Measurements from ENCODE around the gene OSM. TPM values are rescaled to one million over a fixed set of nuclear protein-coding genes. Genes with fewer than 3 reads are reported as not detected.

OSM gene
- polyA plus RNA-seq, 12 donors: 0.13 to 1.2 (median 0.36) TPM; not detected in 4

DNA sequence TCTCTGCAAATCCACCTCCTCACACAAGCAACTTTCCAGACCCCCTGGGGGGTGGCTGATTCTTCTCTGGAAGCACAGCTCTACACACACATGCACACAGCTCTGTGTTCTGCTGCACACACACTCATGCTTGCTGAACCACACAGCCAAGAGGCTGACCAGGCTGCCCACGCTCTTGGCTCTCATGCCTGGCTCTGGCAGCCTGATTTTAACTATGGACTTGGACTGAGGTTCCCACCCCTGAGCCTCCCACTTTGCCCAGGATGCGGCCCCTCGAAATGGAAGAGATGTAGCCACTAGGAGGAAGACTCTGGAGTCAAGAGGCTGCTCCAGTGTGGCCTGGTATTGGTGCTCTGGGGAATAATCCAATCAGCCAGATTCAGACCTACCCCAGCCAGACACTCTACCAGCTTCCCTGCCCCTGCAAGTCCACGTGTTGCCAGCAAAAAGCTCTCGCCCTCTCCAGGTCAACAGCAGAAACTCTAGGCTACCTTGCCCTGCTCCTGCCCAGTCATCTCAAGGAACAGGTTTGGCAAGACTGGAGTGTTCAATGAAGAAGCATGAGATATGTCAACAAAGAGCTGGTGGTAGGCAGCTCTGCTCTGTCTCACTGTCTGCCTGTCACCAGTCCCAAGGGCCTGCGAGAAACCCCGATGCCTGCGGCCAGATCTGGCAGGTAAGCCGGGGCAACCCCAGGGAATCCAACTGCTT lies 31.5 kb upstream of the OSM start:
- no peak for DNase-seq

DNA sequence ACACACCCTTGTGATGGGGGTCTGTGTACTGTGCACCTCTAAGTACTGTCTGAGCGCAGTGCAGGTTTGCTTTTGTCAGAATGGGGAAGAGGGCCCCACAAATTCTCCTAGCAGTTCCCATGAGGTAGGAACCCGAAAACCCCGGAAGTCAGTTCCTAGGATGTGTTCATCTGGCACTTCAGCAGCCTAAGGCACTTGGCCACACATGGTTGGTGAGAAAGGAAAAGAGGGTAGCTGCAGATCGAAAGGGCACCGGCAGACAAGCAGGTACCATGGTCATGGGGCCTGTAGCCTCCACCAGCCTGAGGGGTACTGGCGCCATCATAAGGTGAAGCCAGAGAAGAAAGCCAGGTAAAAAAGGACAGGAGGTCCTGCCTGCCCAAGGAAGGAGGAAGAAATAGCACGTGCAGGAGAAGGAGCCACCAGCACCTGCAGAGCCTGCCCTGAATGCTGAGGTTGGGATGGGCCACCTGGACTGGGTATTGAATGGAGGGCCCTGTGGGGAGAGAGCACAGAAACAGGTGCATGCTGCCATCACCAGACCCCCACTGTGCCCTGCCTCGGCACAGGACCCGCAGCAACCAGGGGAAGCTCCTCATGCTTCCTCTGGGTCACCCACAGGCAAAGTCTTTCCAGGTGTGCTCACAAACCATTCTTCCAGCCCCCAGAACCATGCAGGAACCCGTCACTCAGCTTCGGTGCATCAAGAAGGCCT lies 30.8 kb upstream of the OSM start:
- DNase-seq: no peak

DNA sequence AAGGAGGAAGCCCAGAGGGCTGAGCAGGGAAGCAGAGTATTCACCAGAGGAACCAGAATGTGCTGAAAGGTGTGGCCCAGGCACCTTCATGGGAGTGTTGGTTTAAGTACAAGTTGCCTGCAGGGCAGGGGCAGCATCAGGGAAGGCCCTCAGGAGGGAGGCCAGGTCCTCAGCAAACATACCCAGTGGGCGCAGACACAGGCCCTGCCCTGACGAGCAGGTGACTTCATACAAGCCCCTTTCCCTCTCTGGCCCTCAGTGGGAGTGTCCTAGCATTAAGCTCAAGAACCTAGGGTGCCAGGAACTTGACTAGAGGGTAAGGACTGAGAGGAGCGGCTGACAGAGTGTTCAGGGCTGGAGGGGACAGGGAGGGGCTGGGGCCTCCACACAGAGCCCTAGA lies 30.2 kb upstream of the OSM start:
- DNase-seq: no peak

DNA sequence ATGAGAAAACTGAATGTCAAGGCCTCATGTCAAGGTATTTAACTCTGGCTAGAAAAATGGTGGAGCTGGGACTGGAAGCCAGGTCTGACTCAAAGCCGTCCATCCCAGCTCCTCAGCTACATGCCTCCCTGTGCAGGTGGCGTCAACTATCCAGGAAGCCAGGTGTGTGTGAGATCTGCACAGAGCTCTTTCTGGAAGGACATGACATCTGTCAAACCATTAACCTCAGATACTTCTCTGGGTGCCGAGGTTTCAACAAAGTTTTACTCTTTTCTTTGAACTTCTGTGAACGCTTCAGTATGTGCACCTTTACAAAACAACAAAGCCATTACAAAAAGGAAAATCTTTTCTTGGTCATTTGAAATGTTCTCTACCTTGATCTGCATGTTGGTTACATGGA lies 29.7 kb upstream of the OSM start:
- no peak for DNase-seq

DNA sequence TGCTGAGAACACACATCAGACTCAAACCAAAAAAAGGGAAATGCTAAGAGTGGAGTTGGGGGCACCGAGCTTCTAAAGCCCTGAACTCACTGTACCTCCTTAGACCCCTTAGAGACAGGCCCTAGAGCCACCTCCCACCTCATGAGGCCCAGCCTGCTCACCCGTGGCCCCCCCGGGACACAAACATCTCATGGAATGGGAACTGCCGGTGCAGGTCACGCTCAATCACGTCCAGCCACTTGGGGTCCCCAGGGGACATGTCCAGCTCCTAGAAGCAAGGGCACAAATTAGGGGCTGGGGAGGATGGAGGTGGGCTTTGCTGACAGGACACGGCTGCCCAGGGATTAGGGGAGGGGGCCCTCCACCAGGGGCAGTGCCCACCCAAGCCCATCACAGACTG lies 28.9 kb upstream of the OSM start:
- no peak for DNase-seq

DNA sequence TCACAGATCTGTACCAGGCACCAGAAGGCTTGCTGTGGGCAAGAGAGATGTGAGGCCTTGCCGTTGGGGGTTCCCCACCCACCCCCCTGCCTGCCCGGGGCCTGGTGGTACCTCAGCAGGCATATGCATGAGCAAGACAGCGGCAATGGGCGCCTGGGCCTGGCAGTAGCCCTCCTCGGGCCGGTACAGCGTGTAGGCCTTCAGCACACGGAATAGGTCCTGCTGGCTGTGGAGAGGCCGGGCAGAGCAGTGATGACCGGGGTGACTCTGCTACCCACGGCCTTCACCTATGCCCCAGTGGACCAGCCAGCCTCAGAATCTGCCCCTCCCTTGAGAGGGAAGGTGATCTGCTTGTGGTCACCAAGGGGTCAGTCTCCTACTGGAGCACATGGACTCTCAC lies 28.2 kb upstream of the OSM start:
- no peak for DNase-seq

DNA sequence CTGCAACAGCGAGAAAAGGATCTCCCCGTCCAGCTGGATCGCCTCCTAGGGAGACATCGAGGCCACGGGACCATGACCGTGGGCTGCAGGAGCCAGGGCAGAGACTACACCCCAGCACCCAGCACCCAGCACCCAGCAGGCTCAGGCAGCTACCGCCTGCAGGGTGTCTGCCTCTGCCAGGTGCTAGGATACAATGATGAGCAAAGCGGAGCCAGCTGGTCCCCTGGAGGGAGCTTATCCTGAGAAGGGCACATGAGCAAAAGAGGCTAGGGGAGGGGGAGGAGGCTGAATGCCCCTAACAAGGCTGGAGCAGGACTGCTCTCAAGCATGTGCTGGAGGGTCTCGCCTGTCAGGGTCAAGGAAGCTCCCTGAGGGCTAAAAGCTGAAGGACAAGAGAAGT lies 27.4 kb upstream of the OSM start:
- DNase-seq: no peak

DNA sequence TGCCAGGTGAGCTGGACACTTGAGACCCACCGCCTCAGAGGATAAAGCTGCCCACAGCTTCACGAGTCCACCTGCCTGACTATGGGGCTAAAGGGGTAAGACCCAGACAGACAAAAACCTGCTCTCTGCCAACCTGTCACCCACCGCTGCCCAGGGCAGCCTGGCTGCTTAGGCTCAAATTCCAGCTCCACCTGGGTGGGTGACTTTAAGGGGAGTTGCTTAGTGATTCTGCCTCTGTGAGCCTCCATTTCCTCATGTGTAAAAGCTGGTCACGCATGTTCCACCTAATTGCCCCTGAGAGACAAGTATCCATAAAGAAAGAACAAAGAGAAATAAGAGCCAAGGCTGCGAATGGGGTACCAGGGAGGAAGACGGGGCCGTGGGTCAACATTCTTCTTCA lies 26.4 kb upstream of the OSM start:
- no peak for DNase-seq

DNA sequence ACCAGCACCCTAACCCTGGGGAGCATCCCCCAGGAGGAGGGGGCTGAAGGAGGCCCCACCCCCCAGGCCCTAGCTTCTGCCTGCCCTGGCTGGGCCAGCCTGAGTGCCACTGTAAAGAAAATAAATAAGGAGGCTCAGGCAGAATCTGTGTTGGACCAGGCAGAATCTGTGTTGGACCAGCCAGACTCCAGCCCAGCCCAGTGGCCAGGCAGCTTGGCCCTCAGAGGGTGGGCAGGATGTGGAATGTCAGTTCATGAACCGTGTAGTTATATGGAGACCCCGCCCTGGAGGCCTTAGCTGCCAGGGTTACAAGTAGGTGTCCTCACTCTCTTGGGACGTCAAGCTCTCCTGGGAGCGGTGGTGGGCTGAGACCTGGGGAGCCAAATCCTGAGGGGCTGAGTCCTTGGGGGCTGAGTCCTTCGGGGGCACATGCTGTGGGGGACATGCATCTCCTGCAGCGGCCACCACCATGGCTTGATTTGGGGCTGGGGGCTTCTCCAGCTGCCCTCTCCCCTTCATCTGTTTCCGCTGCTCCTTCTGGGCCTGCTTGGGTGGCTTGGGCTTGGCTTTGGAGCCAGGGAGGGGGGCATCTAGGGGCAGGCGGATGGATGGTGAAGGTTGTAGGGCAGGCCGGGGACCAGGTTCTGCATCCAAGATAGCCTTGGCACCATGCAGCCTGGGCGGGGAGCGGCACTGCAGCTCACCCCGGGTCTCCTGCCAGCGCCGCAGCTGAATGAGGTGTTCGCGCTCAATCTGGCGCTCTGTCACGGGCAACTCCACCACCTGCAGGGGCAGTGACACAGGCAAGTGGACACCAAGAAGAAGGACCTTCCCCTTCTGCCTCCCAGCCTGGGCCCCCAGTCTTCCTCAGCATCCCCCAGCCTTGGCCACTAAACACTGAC lies 25.7 kb upstream of the OSM start:
- DNase-seq: no peak

DNA sequence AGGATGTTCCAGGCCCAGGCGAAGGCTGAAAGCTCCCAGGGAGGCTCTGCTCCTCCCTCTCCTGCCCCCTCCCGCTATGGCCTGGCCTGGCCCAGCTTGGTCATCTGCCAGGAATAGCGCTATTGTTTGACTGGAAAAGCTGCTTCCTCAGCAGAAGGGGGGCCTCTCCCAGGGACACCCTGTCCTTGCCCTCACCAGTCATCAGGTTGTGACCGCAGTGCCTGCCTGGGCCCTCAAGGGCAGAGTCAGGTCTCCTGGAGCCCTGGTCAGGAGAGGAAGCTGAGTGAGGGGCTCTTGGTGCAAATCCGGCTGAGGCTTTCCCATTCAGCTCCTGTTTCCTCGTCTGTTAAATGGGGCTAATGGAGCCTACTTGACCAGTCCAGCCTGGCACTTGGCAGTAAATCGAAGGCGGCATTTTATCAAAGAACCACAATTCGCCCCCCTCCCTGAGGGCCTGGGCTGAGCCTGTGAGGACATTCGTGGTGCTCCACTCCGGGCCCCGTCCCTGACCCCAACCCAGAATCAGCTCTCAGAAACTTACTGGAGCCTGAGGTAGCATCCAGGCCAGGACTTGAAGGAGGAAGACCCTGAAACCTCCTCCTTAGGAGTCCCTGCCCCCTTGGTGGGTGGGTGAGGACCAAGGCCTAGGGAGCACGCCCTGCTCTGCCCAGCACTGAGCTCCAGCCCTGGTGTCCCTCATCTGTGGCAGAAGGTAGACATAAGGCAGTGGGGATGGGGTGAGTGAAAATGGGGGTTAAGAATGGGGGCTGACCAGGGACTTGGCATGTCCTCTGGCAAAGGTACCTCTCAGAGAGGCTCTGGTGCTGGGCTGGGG lies 24.6 kb upstream of the OSM start:
- DNase-seq: peak; percentile 62

DNA sequence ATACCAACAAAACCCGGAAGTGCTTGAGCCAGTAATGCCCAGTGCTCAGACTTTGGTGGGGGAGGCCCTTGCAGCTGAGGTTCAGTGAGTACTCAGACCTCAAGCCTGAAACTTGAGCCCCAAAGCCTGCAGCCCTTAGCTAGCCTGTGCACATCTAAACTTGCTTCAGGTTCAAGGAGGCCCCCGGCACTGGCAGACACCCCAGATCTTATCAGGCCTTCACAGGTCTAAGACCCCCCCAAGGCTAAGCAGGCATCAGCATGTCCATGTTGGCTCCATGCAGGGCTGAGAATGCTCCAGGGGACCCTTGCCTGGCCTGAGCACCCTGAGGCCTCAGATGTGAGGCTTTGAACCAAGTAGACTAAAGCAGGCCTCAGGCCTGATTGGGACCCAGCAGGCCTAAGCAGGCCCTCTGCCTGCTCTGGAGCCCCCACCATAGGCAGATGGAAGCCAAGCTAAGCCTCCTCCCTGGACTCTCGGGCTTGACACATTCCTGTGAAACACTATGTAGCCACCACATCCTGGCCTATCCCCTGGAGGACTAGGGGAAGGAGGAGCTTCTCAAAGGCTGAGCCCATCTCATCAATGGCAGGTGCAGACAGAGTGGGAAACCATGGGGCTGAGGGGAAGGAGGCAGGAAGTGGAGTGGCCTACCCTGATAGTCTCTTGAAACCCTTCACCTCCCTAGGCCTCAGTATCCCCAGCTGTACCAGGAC lies 23.8 kb upstream of the OSM start:
- no peak for DNase-seq

DNA sequence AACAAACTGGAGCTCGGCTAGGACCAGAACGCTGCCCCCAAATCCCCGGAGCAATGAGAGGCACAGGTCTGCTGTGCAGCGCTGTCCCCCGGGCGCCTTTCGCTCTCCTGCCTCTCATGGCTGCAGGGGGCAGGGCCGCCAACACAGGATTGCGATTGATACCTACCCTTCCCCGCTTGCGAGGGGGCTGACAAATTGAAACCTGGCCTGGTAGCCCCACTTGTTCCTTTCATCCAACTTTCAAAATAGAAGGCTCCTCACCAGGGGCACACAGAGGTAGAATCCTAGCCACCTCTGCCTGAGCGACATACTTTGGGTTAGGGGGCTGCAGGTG lies 23.3 kb upstream of the OSM start:
- no peak for DNase-seq

DNA sequence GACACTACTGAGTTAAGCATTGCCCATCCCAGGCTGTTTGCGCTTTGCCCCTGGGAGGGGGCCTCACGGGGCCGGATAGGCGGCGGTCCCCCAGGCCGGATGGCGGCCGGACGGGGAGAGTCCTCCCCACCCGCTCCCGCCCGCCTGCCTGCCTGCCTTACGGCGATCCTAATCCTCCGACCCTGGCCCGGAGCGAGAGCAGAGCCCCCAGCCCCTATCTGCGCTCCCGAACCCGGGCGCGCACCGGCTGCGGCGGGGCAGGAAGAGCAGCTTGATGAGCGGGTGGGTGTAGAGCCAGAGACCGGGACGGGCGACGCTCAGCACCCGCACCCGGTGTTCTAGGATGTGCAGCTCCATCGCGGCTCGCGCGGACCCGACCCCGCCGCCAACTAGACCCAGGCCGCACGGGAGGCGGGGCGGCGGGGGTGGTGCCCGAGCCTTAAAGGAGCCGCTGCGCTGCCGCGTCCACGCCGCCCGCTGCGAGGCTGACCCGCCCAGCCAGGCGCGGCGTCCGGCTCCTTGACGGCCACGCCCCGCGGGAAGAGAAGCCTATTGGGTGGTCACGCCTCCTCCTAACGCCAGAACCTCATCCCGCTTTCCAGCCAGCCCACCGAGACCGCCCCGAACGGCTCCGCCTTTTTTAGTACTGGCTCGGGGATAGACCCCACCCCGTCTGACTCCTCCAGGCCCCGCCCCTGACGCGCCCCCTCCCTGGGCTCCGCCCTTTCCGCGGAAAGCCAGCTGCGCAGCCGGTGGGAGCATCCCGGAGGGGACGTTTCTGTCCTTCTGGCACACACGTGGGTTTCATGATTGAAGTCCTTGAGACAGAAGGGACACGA lies 22.7 kb upstream of the OSM start, which contains the start of gene CASTOR1:
Gene CASTOR1 (minus strand): TSS at position 365 of the 839 bp plus-strand sequence. CDS start 8 bp downstream, at position 357.
- DNase-seq: peak; percentile 96

DNA sequence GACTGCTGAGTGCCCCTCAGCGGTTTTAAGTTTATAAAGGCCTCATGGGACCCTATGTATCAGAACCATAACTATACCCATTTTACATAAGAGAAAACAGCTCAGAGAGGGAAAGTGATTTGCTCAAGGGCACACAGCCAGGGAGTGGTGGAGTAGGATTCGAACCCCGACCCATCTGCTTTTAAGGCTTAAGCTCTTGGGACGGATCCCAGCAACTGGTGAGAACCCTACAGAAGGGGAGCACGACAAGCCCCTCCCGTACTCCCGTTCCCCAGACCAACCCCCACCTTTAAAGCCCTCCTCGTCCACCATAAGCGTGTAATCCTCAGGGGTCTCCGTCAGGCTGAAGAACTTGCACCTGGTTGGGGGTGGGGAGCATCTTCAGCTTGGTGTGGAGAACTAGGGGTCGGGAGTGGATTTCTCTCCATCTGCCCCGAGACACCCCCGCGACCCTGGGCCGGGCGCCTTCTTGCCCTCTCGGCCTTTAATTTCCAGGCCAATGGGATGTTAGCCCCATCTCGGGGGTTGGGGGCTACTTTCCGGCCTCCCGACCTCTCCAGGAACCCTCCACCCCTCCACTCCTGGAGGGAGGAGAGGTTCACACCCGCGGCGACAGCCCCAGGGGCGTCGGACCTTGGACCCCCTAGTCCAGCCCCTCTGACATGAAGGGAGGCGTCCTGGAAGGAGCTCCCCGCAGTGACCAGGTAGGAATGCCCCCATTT lies 21.9 kb upstream of the OSM start:
- no peak for DNase-seq

DNA sequence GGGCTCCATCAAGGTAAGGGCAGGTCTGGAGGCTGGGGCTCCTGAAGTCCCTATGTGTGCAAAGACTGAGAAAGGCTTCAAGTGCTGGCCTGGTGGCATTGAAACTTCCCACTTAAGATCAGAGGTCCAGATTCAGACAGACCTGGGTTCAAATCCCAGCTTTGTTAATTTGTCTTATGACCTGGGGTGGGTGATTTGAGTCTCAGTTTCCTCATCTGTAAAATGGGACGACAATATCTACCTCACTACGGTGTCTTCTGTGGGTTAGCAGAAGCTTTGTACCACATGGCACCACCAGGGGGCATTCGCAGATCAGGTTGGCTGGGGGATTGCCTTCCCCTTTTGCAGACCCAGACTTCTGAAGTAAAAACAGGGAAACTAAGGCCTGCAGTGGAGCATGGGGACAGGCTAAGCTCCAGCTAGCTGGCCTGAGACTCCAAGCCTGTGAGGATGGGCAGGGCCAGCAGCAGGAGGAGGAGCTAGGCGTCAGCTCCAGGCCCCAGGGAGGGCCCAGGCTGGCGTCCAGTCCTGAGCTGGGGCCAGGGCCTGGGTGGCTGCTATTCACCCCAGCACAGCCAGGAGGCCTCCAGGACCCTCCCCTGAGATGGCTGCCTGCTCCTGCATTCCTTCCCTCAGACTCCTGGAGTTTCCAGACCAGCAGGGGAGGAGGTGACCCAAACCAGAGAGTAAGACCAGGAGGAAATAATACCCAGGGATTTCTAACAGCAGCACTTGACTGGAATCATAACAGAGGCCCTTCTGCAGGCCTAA lies 21.2 kb upstream of the OSM start:
- DNase-seq: peak; percentile 84

DNA sequence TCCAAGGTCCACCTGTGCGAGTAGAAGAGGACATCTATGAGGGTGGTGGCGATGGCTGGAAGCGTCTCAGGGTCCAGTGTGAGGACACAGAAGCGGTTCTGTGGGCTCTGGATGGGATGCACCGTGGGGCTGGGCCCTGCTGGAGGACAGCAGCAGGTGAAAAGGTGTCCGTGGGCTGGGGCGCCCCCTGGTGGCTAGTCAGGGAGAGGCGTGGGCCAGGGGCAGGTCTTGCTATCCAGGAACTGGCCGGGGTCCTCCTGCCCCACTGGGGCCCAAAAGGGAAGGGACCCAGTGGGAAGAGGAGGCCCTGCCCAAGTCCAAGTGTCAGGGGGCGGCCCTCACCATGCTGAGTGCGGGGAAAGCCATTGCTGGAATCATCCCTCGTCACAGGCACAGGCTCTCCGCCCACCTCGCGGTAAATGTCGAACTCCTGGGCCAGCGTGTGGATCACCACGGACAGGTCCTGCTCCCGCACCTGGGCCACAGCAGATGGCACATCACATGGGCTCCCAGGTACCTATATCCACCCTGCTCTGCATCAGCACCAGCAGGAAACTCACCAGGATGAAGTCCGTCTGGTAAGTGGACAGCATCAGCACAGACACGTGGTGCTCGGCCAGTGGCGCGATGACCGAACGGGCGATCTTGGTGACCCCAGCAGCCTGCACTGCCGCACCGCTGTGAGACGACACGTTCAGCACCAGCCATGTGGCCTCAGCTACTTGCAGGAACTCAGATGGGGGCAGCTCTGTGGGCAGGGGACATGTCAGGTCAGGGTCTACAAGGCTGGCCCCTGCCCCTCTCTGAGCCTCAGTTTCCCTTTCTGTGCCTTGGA lies 20.4 kb upstream of the OSM start:
- DNase-seq: no peak

DNA sequence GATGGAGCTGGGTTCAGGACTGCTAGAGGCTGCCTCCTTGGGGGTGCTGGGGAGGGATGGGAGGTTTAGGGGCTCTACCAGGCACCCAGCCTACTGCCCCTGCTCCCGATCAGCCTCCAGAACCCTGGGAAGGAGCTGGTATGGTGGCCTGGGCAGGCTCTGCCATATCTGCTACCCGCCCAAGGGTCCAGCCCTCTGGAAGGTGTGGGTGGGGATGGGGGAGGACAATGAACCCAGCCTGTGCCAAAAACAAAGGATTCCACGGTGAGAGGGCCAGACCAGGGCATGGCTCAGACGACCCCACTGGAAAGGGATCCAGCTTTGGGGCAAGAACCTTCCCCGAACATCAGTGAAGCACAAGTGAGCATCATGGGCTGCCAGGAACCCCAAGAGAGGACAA lies 19.7 kb upstream of the OSM start:
- no peak for DNase-seq

DNA sequence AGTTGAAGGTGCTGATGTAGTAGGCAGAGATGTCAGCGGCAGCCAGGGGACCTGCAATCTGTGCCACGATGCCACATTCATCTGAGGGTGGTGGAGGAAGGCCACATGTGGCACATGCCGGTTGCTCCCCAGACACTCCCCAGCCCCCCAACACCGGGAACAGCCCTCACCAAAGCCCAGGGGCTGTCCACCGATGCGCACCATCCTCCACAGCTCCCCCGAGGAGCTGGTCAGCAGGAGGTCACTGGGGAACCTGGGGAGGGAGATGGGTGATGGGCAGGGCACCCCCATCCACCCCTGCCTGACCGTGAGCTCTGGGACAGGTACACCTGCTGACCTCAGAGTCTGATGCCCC lies 19.2 kb upstream of the OSM start:
- DNase-seq: no peak

All from muscle of arm (tissue), 12 donors.